Mesenchymal stem cell (in vitro differentiated cells and primary cell): ENCODE measurements around the gene ZNF140.
A peak's percentile ranks its signal among the peaks of the same experiment; 100 is the strongest.

Source experiments
- DNase-seq: peaks from one replicate; pipeline ENCODE4 v3.0.0-alpha.2; 2013
- H2AFZ ChIP-seq: one replicate; pipeline ENCODE4 v1.6.1; 2013; ENCODE audit warnings: low read depth, mild to moderate bottlenecking, control low read depth, inconsistent platforms, low read length, moderate library complexity
- H2AK5ac ChIP-seq: 2 replicates; pipeline ENCODE4 v1.6.1; 2013; ENCODE audit warnings: low read length, moderate library complexity, mild to moderate bottlenecking, inconsistent platforms; ENCODE audit not compliant: severe bottlenecking
- H2BK120ac ChIP-seq: one replicate; pipeline ENCODE4 v1.6.1; 2013; ENCODE audit warnings: low read depth, mild to moderate bottlenecking, inconsistent platforms, low read length, moderate library complexity
- H2BK12ac ChIP-seq, 2 experiments: one replicate each; pipeline ENCODE4 v1.6.1; 2013; ENCODE audit warnings: inconsistent platforms in 2 of 2, low read length in 2 of 2, mild to moderate bottlenecking in 2 of 2, moderate library complexity in 2 of 2, control low read depth in 1 of 2
- H2BK15ac ChIP-seq: one replicate; pipeline ENCODE4 v1.6.1; 2013; ENCODE audit warnings: mild to moderate bottlenecking, low read depth, inconsistent platforms; ENCODE audit not compliant: poor library complexity, severe bottlenecking
- H2BK5ac ChIP-seq: 2 replicates; pipeline ENCODE4 v1.6.1; 2013; ENCODE audit warnings: low read depth, mild to moderate bottlenecking, low read length, control low read depth, inconsistent platforms; ENCODE audit not compliant: poor library complexity, severe bottlenecking
- H3K14ac ChIP-seq, 2 experiments: one replicate each; pipeline ENCODE4 v1.6.1; 2013; ENCODE audit warnings: inconsistent platforms in 2 of 2, low read length in 2 of 2, control low read depth in 1 of 2, mild to moderate bottlenecking in 1 of 2, moderate library complexity in 1 of 2
- H3K18ac ChIP-seq, 2 experiments: one replicate each; pipeline ENCODE4 v1.6.1; 2013; ENCODE audit warnings: inconsistent platforms in 2 of 2, low read length in 2 of 2, control low read depth in 1 of 2, low read depth in 1 of 2, mild to moderate bottlenecking in 1 of 2
- H3K23ac ChIP-seq, 2 experiments: one replicate each; pipeline ENCODE4 v1.6.1; 2013; ENCODE audit warnings: inconsistent platforms in 2 of 2, low read length in 2 of 2, mild to moderate bottlenecking in 2 of 2, moderate library complexity in 2 of 2, control low read depth in 1 of 2
- H3K27ac ChIP-seq: 2 replicates; pipeline ENCODE4 v1.5.1; 2013; ENCODE audit warnings: mild to moderate bottlenecking, moderate library complexity, low read length, control low read depth, inconsistent platforms; ENCODE audit not compliant: poor library complexity, severe bottlenecking
- H3K27me3 ChIP-seq, 2 experiments: 2 replicates each; pipeline versions ENCODE4 v1.6.1 to v1.7.0; 2013; ENCODE audit warnings: low read length in 2 of 2, mild to moderate bottlenecking in 2 of 2, moderate library complexity in 2 of 2, control low read depth in 1 of 2, inconsistent platforms in 1 of 2; ENCODE audit not compliant: control insufficient read depth in 1 of 2, insufficient read depth in 1 of 2
- H3K36me3 ChIP-seq, 2 experiments: 2 replicates each; pipeline versions ENCODE4 v1.6.1 to v1.7.0; 2013; ENCODE audit warnings: low read length in 2 of 2, control low read depth in 1 of 2, inconsistent platforms in 1 of 2, low read depth in 1 of 2, mild to moderate bottlenecking in 1 of 2; ENCODE audit not compliant: insufficient read depth in 2 of 2, control insufficient read depth in 1 of 2
- H3K4ac ChIP-seq, 2 experiments: one replicate each; pipeline ENCODE4 v1.6.1; 2013; ENCODE audit warnings: inconsistent platforms in 2 of 2, low read length in 2 of 2, mild to moderate bottlenecking in 2 of 2, moderate library complexity in 2 of 2, control low read depth in 1 of 2, low read depth in 1 of 2
- H3K4me1 ChIP-seq: 2 replicates; pipeline ENCODE4 v1.6.1; 2013; ENCODE audit warnings: low read depth, low read length, control low read depth; ENCODE audit not compliant: control insufficient read depth, insufficient read depth
- H3K4me2 ChIP-seq: 2 replicates; pipeline ENCODE4 v1.6.1; 2013; ENCODE audit warnings: low read length, mild to moderate bottlenecking, inconsistent platforms; ENCODE audit not compliant: poor library complexity, severe bottlenecking
- H3K4me3 ChIP-seq, 2 experiments: 2 replicates each; pipeline versions ENCODE4 v1.5.1 to v1.7.0; 2013; ENCODE audit warnings: low read length in 2 of 2, mild to moderate bottlenecking in 2 of 2, control low read depth in 1 of 2, low read depth in 1 of 2; ENCODE audit not compliant: insufficient read depth in 1 of 2
- H3K79me1 ChIP-seq: replicated peaks from 2 replicates; pipeline ENCODE4 v1.6.1; 2013; ENCODE audit warnings: mild to moderate bottlenecking, control low read depth, low read length, inconsistent platforms; ENCODE audit not compliant: poor library complexity, severe bottlenecking
- H3K9ac ChIP-seq: 2 replicates; pipeline ENCODE4 v1.7.0; 2013; ENCODE audit warnings: mild to moderate bottlenecking, low read length, moderate library complexity
- H3K9me3 ChIP-seq: 2 replicates; pipeline ENCODE4 v1.7.0; 2013; ENCODE audit warnings: mild to moderate bottlenecking, low read length; ENCODE audit not compliant: control insufficient read depth
- H4K8ac ChIP-seq: one replicate; pipeline ENCODE4 v1.6.1; 2013; ENCODE audit warnings: inconsistent platforms, mild to moderate bottlenecking, low read length, moderate library complexity
- H4K91ac ChIP-seq: one replicate; pipeline ENCODE4 v1.6.1; 2013; ENCODE audit warnings: mild to moderate bottlenecking, low read length, inconsistent platforms
- WGBS: methylation state at CpG from one replicate; pipeline ENCODE4 v1.1.7; 2013; ENCODE audit warnings: mixed read lengths; 5-methylcytosine and 5-hydroxymethylcytosine counted together

Gene ZNF140

DNA sequence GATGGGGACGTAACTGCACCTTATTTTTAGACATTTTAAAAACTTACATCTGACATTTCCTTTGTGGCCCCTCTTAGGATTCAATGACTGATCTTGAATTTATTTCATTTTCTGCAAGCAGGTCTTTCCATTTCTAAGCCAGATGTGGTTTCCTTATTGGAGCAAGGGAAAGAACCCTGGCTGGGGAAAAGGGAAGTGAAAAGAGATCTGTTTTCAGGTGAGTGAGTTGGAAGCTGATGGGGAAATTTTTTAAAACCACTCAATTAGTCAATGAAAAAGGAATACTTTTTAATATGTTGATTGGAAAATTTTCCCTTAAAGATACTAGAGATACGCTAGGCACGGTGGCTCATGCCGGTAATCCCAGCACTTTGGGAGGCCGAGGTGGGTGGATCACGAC is 2.6 kb downstream of the ZNF140 start:
- no peak overlapping the region for H2AK5ac ChIP-seq
- no peak overlapping the region for H4K8ac ChIP-seq
- no peak overlapping the region for H4K91ac ChIP-seq
- H3K14ac ChIP-seq, result no peak overlapping the region
- H2BK15ac ChIP-seq, result no peak overlapping the region
- H3K36me3 ChIP-seq, result peaks cover 26 to 67% of the 10 kb centered on the region in 2 experiments
- 98% methylated on average over 5 of the region's 6 CpGs for whole genome bisulfite sequencing
- H3K4me2 ChIP-seq, result no peak overlapping the region
- H3K4me1 ChIP-seq, result no peaks in the 10 kb centered on the region
- H3K4me3 ChIP-seq, result peak overlapping the region in 1 of 2 experiments; percentile 88
- H3K27ac ChIP-seq, result no peak overlapping the region
- H3K9me3 ChIP-seq, result peaks cover 81% of the 10 kb centered on the region
- no peak overlapping the region for H3K23ac ChIP-seq
- H3K27me3 ChIP-seq, result no peaks in the 10 kb centered on the region
- no peak for DNase-seq
- H3K79me1 ChIP-seq, result peaks cover 10% of the 10 kb centered on the region
- H2BK5ac ChIP-seq, result no peak overlapping the region
- no peak overlapping the region for H2BK120ac ChIP-seq
- H3K4ac ChIP-seq, result no peak overlapping the region
- no peak overlapping the region for H2AFZ ChIP-seq
- no peak overlapping the region for H3K18ac ChIP-seq
- H2BK12ac ChIP-seq, result no peak overlapping the region
- no peak overlapping the region for H3K9ac ChIP-seq

DNA sequence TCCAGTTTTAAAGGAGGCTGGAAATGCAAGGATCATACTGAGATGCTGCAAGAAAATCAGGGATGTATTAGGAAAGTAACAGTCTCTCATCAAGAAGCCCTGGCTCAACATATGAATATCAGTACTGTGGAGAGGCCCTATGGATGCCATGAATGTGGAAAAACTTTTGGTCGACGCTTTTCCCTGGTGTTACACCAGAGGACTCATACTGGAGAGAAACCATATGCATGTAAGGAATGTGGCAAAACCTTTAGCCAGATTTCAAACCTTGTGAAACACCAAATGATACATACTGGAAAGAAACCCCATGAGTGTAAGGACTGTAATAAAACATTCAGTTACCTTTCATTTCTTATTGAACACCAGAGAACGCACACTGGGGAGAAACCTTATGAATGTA is 24.9 kb downstream of the ZNF140 start:
- Histone ChIP-seq H2BK15ac (no peak overlapping the region), H3K4ac (no peak overlapping the region), H3K9me3 (peaks cover 99% of the 10 kb centered on the region), H2BK5ac (no peak overlapping the region), H4K8ac (no peak overlapping the region), H3K4me2 (no peak overlapping the region), H2BK12ac (no peak overlapping the region), H3K27me3 (no peaks in the 10 kb centered on the region), H3K4me1 (no peaks in the 10 kb centered on the region), H3K9ac (no peak overlapping the region), H3K79me1 (peaks cover 8% of the 10 kb centered on the region), H4K91ac (no peak overlapping the region), H3K27ac (no peak overlapping the region), H3K23ac (no peak overlapping the region), H3K14ac (no peak overlapping the region), H3K4me3 (peak overlapping the region in 1 of 2 experiments; percentile 71), H3K36me3 (peaks cover 28 to 79% of the 10 kb centered on the region in 2 experiments), H2AK5ac (no peak overlapping the region), H2AFZ (no peak overlapping the region), H2BK120ac (no peak overlapping the region), H3K18ac (no peak overlapping the region)
- peak; percentile 17 for DNase-seq
- WGBS, result 94% methylated on average over 3 of the region's 3 CpGs

DNA sequence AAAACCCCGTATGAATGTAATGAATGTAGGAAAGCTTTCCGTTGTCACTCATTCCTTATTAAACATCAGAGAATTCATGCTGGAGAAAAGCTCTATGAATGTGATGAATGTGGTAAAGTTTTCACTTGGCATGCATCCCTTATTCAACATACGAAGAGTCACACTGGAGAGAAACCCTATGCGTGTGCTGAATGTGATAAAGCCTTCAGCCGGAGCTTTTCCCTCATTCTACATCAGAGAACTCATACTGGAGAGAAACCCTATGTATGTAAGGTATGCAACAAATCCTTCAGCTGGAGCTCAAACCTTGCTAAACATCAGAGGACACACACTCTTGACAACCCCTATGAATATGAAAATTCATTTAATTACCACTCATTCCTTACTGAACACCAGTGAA is 25.5 kb downstream of the ZNF140 start:
- H2BK15ac ChIP-seq, result no peak overlapping the region

DNA sequence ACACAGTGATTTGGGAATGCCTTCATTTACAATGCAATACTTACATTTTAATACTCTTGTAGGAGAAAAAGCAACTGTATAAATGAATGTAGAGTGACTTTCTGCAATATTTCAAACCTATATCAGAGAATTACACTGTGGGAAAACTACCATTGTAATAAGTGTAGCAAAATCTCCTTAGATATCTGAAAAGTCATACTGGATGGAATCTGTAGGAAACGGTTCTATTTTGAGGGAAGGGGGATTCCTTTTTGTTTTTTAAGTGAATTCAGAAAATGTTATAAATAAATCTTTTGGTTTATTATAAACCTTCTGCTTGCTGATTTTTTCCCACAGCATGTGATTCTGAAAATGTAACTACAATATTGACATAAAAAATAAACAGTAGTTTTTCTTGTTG is 26.4 kb downstream of the ZNF140 start:
- Histone ChIP-seq H4K91ac (no peak overlapping the region), H3K18ac (no peak overlapping the region), H2BK120ac (no peak overlapping the region), H3K36me3 (peaks cover 21 to 64% of the 10 kb centered on the region in 2 experiments), H2BK5ac (no peak overlapping the region), H2BK15ac (no peak overlapping the region), H2AFZ (no peak overlapping the region), H3K4ac (no peak overlapping the region), H3K4me3 (peak overlapping the region in 1 of 2 experiments; percentile 71), H3K4me1 (no peaks in the 10 kb centered on the region), H2BK12ac (no peak overlapping the region), H4K8ac (no peak overlapping the region), H3K27ac (no peak overlapping the region), H3K23ac (no peak overlapping the region), H3K4me2 (no peak overlapping the region), H3K27me3 (no peaks in the 10 kb centered on the region), H2AK5ac (no peak overlapping the region), H3K14ac (no peak overlapping the region), H3K79me1 (peaks cover 7% of the 10 kb centered on the region), H3K9ac (no peak overlapping the region), H3K9me3 (peaks cover 99% of the 10 kb centered on the region)
- no peak for DNase-seq
- 83% methylated on average over 1 of the region's 1 CpG for WGBS

More for the DNA sequence above, 25.5 kb downstream of the ZNF140 start:
- no peak overlapping the region for H3K23ac ChIP-seq
- peaks cover 7% of the 10 kb centered on the region for H3K79me1 ChIP-seq
- no peak overlapping the region for H3K9ac ChIP-seq
- peak overlapping the region in 1 of 2 experiments; percentile 71 for H3K4me3 ChIP-seq
- H3K18ac ChIP-seq, result no peak overlapping the region
- no peak overlapping the region for H3K14ac ChIP-seq
- H3K27ac ChIP-seq, result no peak overlapping the region
- H3K4me2 ChIP-seq, result no peak overlapping the region
- no peak overlapping the region for H2BK120ac ChIP-seq
- peaks cover 99% of the 10 kb centered on the region for H3K9me3 ChIP-seq
- peaks cover 25 to 72% of the 10 kb centered on the region in 2 experiments for H3K36me3 ChIP-seq
- no peak overlapping the region for H4K8ac ChIP-seq
- no peak overlapping the region for H3K4ac ChIP-seq
- no peak overlapping the region for H2AK5ac ChIP-seq
- no peak overlapping the region for H2AFZ ChIP-seq
- H2BK12ac ChIP-seq, result no peak overlapping the region
- H3K4me1 ChIP-seq, result no peaks in the 10 kb centered on the region
- H2BK5ac ChIP-seq, result no peak overlapping the region
- 94% methylated on average over 4 of the region's 5 CpGs for WGBS
- no peak overlapping the region for H4K91ac ChIP-seq
- H3K27me3 ChIP-seq, result no peaks in the 10 kb centered on the region
- peak; percentile 7 for DNase-seq
